Panc1 (cell line): Measurements from ENCODE around the gene CNOT1.

ENCODE experiments used
- POLR2AphosphoS5 ChIP-seq: IDR thresholded peaks from 2 replicates; pipeline ENCODE4 v1.6.1; 2012; ENCODE audit warnings: mild to moderate bottlenecking, low read depth, low read length, moderate library complexity
- TCF7L2 ChIP-seq: IDR thresholded peaks from 2 replicates; pipeline ENCODE4 v1.6.1; 2011; ENCODE audit warnings: mild to moderate bottlenecking, low read depth, low read length, inconsistent platforms
- TF ChIP-seq, protein P1 (sequence below): fragments of 450-650 bp; IDR thresholded peaks from 2 replicates; pipeline ENCODE4 v1.5.1; 2017; ENCODE audit warnings: mild to moderate bottlenecking
- TF ChIP-seq, protein P2 (sequence below), 2 experiments: IDR thresholded peaks; 2 replicates each; pipeline ENCODE4 v1.6.1; 2011 to 2012; ENCODE audit warnings: low read depth in 2 of 2, control low read depth in 1 of 2, low read length in 1 of 2, mild to moderate bottlenecking in 1 of 2, moderate library complexity in 1 of 2; ENCODE audit not compliant: insufficient read depth in 1 of 2

GRCh38 chr16:58519707-58520106 lies 109.9 kb downstream of the CNOT1 start:
- TF ChIP-seq, protein P1, sequence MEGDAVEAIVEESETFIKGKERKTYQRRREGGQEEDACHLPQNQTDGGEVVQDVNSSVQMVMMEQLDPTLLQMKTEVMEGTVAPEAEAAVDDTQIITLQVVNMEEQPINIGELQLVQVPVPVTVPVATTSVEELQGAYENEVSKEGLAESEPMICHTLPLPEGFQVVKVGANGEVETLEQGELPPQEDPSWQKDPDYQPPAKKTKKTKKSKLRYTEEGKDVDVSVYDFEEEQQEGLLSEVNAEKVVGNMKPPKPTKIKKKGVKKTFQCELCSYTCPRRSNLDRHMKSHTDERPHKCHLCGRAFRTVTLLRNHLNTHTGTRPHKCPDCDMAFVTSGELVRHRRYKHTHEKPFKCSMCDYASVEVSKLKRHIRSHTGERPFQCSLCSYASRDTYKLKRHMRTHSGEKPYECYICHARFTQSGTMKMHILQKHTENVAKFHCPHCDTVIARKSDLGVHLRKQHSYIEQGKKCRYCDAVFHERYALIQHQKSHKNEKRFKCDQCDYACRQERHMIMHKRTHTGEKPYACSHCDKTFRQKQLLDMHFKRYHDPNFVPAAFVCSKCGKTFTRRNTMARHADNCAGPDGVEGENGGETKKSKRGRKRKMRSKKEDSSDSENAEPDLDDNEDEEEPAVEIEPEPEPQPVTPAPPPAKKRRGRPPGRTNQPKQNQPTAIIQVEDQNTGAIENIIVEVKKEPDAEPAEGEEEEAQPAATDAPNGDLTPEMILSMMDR = no peak
- TF ChIP-seq POLR2AphosphoS5 (no peak), TCF7L2 (no peak)
- TF ChIP-seq, protein P2, sequence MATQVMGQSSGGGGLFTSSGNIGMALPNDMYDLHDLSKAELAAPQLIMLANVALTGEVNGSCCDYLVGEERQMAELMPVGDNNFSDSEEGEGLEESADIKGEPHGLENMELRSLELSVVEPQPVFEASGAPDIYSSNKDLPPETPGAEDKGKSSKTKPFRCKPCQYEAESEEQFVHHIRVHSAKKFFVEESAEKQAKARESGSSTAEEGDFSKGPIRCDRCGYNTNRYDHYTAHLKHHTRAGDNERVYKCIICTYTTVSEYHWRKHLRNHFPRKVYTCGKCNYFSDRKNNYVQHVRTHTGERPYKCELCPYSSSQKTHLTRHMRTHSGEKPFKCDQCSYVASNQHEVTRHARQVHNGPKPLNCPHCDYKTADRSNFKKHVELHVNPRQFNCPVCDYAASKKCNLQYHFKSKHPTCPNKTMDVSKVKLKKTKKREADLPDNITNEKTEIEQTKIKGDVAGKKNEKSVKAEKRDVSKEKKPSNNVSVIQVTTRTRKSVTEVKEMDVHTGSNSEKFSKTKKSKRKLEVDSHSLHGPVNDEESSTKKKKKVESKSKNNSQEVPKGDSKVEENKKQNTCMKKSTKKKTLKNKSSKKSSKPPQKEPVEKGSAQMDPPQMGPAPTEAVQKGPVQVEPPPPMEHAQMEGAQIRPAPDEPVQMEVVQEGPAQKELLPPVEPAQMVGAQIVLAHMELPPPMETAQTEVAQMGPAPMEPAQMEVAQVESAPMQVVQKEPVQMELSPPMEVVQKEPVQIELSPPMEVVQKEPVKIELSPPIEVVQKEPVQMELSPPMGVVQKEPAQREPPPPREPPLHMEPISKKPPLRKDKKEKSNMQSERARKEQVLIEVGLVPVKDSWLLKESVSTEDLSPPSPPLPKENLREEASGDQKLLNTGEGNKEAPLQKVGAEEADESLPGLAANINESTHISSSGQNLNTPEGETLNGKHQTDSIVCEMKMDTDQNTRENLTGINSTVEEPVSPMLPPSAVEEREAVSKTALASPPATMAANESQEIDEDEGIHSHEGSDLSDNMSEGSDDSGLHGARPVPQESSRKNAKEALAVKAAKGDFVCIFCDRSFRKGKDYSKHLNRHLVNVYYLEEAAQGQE (IDR thresholded peaks at IDR 0.05; ENCODE audit: insufficient read depth in 1 of 2, low read depth in 2 of 2, low read length in 1 of 2) = no peak
